Stimulated activated CD4-positive, alpha-beta T cell treated with anti-CD3 and anti-CD28 coated beads, Interleukin-1b, Interleukin-23, amount 100 ng/mL, for 24 hours (primary cell): Measurements from ENCODE around the gene SMIM36.
A peak's percentile ranks its signal among the peaks of the same experiment; 100 is the strongest.
"Not testable (repeated sequence)": the region's sequence is repeated elsewhere in the genome, so short reads cannot be mapped to it uniquely, and the experiment has no call there.

Source experiments
- DNase-seq, 4 experiments: peaks; one replicate each; pipeline ENCODE4 v3.0.0-alpha.2; 2020; ENCODE audit warnings: low read depth in 4 of 4, low spot score in 1 of 4

The SMIM36 gene

GRCh38 chr17:55507669-55508068 is 3.6 kb downstream of the SMIM36 start:
- DNase-seq: not testable (repeated sequence)

DNA sequence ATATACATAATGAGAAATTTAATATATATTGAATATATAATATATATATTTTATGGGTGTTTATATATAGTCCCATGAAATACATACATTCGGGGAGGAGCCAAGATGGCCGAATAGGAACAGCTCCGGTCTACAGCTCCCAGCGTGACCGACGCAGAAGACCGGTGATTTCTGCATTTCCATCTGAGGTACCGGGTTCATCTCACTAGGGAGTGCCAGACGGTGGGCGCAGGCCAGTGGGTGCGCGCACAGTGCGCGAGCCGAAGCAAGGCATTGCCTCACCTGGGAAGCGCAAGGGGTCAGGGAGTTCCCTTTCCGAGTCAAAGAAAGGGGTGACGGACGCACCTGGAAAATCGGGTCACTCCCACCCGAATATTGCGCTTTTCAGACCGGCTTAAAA is 9.6 kb downstream of the SMIM36 start:
- not testable (repeated sequence) for DNase-seq

DNA sequence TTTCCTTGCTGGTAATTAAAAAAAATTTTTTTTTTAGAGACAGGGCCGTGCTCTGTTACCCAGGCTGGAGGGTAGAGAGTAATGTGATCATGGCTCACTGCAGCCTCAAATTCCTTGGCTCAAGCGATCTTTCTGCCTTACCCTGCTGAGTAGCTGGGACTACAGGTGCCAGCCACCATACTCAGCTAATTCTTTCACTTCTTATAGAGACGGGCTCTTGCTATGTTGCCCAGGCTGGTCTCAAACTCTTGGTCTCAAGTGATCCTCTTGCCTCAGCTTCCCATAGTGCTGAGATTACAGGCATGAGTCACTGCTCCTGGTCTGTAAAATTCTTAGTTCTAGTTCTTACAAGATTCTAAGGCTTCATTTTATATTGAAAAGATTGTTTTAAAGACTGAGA is 11.1 kb downstream of the SMIM36 start:
- DNase-seq: no peak

DNA sequence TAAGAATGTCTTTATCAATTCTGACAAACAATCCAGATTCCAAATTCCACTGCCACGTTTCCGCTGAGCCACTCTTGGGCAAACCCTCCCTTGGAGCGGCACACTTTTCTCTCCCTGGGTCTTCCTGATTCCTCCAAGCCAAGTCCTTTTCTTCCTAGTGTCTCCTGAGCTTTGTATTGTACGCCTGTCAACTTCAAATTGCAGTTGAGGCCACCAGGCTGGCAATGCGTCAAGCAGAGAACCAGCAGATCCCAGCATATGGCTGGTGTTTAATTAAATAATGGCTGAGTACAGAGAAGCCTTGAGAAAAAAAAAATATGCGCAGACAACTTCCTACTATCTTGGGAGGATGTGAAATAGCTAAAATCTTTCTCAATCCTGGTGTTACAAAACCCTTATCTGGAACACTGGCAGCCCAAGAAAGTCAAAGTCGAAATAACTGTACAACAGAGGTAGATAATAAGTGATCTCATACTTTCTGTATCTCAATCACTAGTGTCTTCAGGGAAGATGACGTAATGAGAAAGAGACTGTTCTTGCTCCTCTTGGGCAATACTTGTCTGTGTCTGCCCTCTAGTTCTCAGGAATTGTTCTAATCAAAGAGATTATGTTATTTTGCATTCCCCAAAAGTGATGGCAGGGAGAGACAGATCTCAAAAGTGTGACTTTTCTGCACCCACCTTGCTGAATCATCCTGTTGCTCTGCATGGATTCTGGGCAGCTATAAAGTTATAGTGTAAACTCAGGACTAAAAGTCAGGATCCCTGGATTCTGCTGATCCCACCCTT is 15.0 kb downstream of the SMIM36 start:
- DNase-seq: no peak

GRCh38 chr17:55495239-55495638 is 16.0 kb downstream of the SMIM36 start:
- no peak for DNase-seq

DNA sequence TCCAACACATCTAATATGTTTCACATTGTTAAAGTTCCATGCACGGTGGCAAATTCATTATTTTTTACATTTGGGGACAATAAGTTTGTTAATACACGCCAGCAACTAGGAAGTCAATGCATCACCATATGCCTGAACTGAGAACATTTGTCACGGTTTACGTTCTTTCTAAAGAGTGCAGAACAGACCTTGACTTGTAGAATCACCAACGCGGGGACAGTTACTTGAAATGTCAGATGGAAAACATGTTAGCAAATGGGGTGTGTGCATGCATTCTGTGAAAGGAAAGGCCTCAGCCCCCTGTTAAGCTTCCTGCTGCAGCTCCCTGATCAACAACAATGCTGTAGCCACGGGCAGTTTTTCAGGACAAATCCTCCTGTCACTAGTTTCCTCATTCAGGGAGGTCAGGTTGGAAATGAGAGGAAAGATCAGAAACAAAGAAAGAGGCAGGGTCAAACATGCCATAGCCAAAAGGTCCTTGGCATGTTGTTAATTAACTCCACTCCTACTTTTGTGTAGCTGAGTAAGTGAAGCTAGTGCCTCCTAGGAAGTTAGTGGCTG is 18.4 kb downstream of the SMIM36 start:
- no peak for DNase-seq

DNA sequence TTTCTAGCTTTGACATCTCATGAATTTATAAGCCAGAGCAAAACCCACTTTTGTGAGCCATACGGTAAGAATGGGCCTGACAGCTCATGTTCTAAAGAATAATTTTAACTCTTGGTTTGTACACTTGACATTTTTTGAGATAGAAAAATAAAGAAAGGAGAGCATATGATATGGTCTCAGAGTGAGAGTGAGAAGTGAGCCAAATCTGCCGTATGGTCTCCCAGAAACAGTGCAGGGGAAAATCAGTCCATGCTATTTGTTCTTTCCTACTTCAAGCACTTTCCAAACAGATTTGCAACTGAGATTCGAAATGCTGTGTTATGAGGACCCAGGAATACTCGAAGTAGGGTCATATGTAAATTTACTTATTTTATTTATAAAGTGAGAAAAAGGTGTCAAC is 20.9 kb downstream of the SMIM36 start:
- no peak for DNase-seq

DNA sequence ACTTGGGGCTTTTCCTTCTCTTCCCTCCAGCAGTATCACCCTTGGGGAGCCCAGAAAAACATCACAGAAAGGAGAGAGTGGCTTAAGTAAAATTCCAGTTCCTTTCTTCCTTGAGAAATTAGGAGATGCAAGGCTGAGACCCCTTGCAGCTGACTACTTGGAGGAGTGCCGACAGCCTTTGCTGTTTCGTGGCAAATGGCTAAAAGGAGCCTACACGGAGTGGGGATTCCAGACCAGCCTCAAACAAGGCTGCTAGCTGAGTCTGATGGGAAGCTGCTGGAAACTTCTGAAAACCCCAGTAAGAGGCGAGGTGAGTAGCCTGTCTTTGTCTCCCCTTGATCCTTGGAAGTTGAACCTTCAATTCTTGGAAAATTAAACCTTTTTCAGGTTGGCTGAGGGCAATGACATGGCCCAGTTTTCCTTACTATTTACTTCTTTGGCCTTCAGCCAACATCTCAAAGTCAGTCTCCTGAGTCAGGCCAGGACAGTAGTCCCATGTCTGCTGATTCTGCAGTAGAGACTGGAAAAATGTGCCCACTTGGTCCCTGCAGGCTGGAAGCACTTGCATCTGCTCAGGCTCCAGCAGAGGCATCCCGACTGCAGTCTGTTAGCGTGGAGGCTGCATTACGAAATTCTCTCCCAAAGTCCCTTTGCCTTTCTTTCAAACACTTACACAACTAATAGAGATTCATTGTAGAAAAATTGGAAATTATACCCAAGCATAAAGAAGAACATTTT is 23.4 kb downstream of the SMIM36 start:
- no peak for DNase-seq

GRCh38 chr17:55484575-55484974 is 26.7 kb downstream of the SMIM36 start:
- DNase-seq: no peak

- DNase-seq: no peak
Measured at GRCh38 chr17:55482591-55483389, 28.5 kb downstream of the SMIM36 start.

- DNase-seq: no peak
Measured at GRCh38 chr17:55480631-55481315, 30.5 kb downstream of the SMIM36 start.

GRCh38 chr17:55479903-55480302 is 31.3 kb downstream of the SMIM36 start:
- no peak for DNase-seq

- DNase-seq: no peak
Measured at GRCh38 chr17:55478971-55479370, 32.3 kb downstream of the SMIM36 start.

GRCh38 chr17:55466671-55467070 is 44.6 kb downstream of the SMIM36 start:
- DNase-seq: no peak

DNA sequence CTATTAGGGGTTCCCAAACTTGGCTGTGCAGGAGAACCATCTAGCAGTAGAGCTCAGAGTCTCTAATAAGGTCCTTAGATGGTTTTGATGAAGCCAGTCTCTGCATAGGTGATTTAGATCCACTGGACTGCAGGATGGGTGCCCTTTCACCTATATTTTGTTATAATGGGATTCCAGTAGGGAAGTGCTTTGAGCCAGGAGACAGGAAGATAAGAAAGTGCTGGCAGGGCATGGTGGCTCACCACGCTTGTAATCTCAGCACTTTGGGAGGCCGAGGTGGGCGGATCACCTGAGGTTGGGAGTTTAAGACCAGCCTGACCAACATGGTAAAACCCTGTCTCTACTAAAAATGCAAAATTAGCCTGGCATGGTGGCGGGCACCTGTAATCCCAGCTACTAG is 45.5 kb downstream of the SMIM36 start:
- DNase-seq: not testable (repeated sequence)

GRCh38 chr17:55463600-55463999 is 47.7 kb downstream of the SMIM36 start:
- no peak for DNase-seq

GRCh38 chr17:55462711-55463110 is 48.5 kb downstream of the SMIM36 start:
- no peak for DNase-seq

GRCh38 chr17:55462234-55462633 is 49.0 kb downstream of the SMIM36 start:
- no peak for DNase-seq

DNA sequence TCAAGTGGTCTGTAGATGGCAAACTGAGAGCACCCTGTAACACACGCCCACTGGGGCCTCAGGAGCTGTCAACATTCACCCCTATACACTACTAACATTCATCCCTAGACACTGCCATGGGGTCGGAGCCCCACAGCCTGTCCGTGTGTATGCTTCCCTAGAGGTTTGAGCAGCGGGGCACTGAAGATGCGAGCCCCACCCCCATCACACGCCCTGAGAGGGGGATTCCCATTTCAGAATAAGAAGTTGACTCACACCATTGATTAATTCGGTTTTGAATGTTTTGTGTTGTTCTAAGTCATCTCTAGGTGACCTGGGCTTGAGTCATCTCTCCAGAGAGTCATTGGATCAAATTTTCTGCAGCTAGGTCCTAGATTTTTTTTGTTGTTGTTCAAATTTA is 52.3 kb downstream of the SMIM36 start:
- DNase-seq: peak; percentile 30 to 56 (median 44)

DNA sequence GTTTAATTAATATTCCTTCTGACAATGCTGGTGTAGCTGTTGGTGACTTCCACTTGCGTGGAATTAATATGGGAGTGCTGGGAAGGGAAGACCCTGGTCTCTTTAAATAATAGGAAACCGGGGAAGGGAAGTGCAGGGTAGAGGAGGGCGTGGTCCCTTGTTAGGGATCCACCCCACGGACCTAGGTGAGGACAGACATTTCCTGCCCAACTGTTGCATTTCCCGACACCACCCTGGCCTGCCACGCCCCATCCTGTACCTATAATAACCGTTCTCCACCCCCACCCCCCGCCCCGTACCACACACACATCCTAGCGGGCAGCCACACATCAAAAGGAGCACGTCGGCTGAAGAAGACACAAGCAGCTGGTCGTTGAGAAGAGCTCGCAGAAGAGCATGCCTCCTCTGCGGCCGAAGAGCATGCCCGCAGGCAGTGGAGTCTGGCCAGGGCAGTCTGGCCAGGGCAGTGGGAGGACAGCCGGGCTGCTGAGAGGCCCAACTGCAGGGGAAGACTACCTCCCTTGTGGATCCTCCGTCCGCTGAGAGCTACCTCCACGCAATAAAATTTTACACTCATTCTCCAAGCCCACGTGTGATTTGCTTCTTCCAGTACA is 52.9 kb downstream of the SMIM36 start:
- DNase-seq: no peak
